ENCODE results near the gene CLRN2.
"Not testable (repeated sequence)": the region's sequence is repeated elsewhere in the genome, so short reads cannot be mapped to it uniquely, and the experiment has no call there.

CLRN2 gene

GRCh38 chr4:17510582-17510981 lies 4.4 kb upstream of the CLRN2 start:
- DNase-seq, result no peak

- DNase-seq, result no peak
Observed at GRCh38 chr4:17511051-17511450, 3.9 kb upstream of the CLRN2 start.

- no peak for DNase-seq
Observed at GRCh38 chr4:17511509-17511949, 3.4 kb upstream of the CLRN2 start.

GRCh38 chr4:17511950-17512795 lies 2.8 kb upstream of the CLRN2 start, which contains the start of gene QDPR:
Gene QDPR, minus strand, starts transcription at chr4:17512090. Its CDS starts 36 bp downstream, at chr4:17512054.
- no peak for DNase-seq

- no peak for DNase-seq
Observed at GRCh38 chr4:17512973-17513665, 1.8 kb upstream of the CLRN2 start.

- no peak for DNase-seq
Observed at GRCh38 chr4:17515445-17516407, 761 bp downstream of the CLRN2 start.

- no peak for DNase-seq
Observed at GRCh38 chr4:17516980-17517379, 2.0 kb downstream of the CLRN2 start.

GRCh38 chr4:17517664-17518063 lies 2.7 kb downstream of the CLRN2 start:
- DNase-seq, result no peak

- DNase-seq, result no peak
Observed at GRCh38 chr4:17521595-17521994, 6.6 kb downstream of the CLRN2 start.

GRCh38 chr4:17523662-17524061 lies 8.7 kb downstream of the CLRN2 start:
- DNase-seq, result no peak

GRCh38 chr4:17526695-17527477 lies 11.9 kb downstream of the CLRN2 start:
- no peak for DNase-seq

- no peak for DNase-seq
Observed at GRCh38 chr4:17528551-17529165, 13.7 kb downstream of the CLRN2 start.

- no peak for DNase-seq
Observed at GRCh38 chr4:17531538-17532285, 16.7 kb downstream of the CLRN2 start.

GRCh38 chr4:17534705-17535104 lies 19.7 kb downstream of the CLRN2 start:
- DNase-seq, result no peak

- DNase-seq, result no peak
Observed at GRCh38 chr4:17535242-17535641, 20.3 kb downstream of the CLRN2 start.

GRCh38 chr4:17535906-17536305 lies 20.9 kb downstream of the CLRN2 start:
- no peak for DNase-seq

GRCh38 chr4:17537060-17537459 lies 22.1 kb downstream of the CLRN2 start:
- not testable (repeated sequence) for DNase-seq

GRCh38 chr4:17544205-17544604 lies 29.2 kb downstream of the CLRN2 start:
- DNase-seq, result peak; percentile 83

GRCh38 chr4:17544831-17545234 lies 29.9 kb downstream of the CLRN2 start:
- peak; percentile 65 for DNase-seq

GRCh38 chr4:17545374-17546140 lies 30.6 kb downstream of the CLRN2 start:
- DNase-seq, result no peak

All from NCI-H2029 treated with DMSO at 0.1 percent for 48 hours (cell line).